ENCODE measurements around the gene CTTN.

CTTN gene

GRCh38 chr11:70477176-70477575 lies 78.8 kb downstream of the CTTN start:
- no peak for DNase-seq (ENCODE audit: low read depth)

- DNase-seq (ENCODE audit: low read depth) = no peak
Measured at GRCh38 chr11:70477609-70478008, 79.3 kb downstream of the CTTN start.

- DNase-seq (ENCODE audit: low read depth) = no peak
Measured at GRCh38 chr11:70478166-70478890, 80.0 kb downstream of the CTTN start.

- no peak for DNase-seq (ENCODE audit: low read depth)
Measured at GRCh38 chr11:70480711-70481110, 82.4 kb downstream of the CTTN start.

DNA sequence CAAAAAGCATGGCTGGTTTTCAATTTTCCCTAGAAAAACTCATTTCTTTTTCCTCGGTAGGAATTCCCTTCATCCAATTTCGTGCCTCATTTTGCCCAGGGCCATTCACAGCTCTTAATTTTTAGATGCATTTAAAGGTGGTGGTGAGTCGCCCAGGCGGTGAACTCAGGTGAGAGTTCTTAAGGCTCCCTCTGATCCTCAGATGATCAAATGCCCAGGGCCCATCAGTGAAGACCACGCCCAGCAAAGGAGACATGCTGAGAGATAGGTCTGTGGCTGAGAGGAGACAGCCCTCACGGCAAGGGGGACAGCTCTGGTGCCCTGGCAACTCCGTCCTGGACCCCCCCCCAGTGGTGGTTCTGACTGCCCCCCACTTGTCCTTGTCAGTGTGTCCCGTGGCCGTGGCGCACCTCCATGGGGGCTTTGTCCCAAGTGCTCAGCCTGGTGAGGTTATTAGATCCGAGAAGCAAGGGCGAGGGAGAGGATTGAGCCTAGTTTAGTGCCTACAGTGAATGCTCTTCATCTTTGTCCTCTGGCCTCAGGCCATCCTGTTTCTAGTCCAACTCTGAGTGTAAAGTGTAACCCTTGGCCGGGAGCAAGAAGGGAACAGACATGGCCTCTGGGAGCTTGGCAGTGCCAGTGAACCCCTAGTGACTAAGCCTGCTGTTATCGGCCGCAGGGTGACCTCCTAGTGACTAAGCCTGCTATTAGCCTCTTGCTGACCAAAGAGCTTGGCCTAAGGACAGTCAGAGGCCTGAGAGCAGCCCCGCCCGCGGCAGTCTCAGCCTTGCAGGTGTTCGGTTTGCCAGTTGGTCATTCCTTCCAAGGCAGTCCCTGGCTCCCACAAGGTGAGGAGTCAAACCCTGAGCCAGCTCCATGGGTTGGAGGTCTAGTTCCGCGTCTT lies 83.5 kb downstream of the CTTN start:
- no peak for DNase-seq (ENCODE audit: low read depth)

DNA sequence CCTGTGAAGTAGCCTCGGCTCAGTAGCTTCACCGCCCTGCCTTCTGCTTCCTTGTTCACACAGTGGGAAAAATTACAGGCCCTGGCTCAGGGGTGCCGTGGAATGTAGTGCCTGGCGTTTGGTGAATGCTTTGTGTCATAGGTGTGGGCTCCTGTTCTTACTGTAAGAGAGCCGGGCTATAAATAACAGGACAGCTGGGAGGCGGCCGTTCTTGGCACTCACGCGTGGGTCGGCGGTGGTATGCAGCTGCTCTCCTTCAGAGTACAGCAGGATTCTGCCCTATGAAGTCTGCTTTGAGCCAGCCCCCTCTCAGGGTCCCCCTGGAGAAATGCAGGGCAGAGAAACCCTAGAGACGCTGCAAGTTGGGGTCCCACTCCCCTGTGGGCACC lies 84.2 kb downstream of the CTTN start:
- DNase-seq (ENCODE audit: low read depth) = no peak

DNA sequence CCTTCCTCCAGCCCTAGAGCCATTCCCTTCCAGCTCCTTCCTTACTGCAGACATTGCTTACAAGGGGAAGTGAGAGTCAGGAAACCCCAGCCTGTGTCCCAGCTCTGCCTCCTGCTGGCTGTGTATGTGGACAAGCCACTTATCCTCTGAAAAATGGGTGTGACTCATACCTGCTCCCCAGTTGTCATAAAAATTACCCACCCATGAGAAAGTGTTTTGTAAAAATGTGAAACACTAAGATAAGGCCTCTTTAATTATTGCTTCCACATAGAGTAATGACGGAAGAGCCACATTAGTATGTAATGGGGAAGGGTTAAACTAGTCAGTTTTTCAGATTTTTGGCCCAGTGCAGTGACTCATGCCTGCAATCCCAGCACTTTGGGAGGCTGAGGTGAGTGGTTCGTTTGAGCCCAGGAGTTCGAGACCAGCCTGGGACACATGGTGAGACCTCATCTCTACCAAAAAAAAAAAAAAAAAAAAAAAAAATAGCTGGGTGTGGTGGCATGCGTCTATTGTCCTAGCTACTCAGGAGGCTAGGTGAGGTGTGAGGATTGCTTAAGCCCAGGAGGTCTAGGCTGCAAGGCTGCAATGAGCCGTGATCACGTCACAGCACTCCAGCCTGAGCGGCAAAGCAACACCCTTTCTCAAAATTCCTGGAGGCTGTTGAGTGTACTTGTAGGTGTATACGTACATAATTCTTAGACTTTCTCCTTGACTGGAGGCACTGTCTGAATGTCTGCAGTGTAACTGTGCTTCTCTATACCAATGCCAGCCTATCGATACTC lies 84.9 kb downstream of the CTTN start:
- DNase-seq (ENCODE audit: low read depth) = no peak

GRCh38 chr11:70483917-70484316 lies 85.6 kb downstream of the CTTN start:
- no peak for DNase-seq (ENCODE audit: low read depth)

GRCh38 chr11:70485326-70486025 lies 87.1 kb downstream of the CTTN start:
- no peak for DNase-seq (ENCODE audit: low read depth)

GRCh38 chr11:70486026-70486415 lies 87.7 kb downstream of the CTTN start:
- DNase-seq (ENCODE audit: low read depth) = no peak
